ENCODE measurements around the gene WSCD1.

Gene WSCD1

GRCh38 chr17:6098823-6099180 is 28.6 kb downstream of the WSCD1 start:
- H3K9me3 Mint-ChIP-seq = no peaks in the 10 kb centered on the region
- H3K4me1 Mint-ChIP-seq (ENCODE audit: low read depth) = no peaks in the 10 kb centered on the region
- H3K27me3 Mint-ChIP-seq (ENCODE audit: low read depth) = no peaks in the 10 kb centered on the region
- no peak overlapping the region for H3K27ac Mint-ChIP-seq
- H3K36me3 Mint-ChIP-seq (ENCODE audit: low read depth) = no peaks in the 10 kb centered on the region
- H3K4me3 Mint-ChIP-seq = no peak overlapping the region
- no peak for DNase-seq (ENCODE audit: low spot score)

- Mint-ChIP-seq H3K9me3 (no peaks in the 10 kb centered on the region), H3K27me3 (ENCODE audit: low read depth) (no peaks in the 10 kb centered on the region), H3K4me3 (no peak overlapping the region), H3K27ac (no peak overlapping the region), H3K36me3 (ENCODE audit: low read depth) (no peaks in the 10 kb centered on the region), H3K4me1 (ENCODE audit: low read depth) (no peaks in the 10 kb centered on the region)
- no peak for DNase-seq (ENCODE audit: low spot score)
Measured at GRCh38 chr17:6099492-6099891, 29.3 kb downstream of the WSCD1 start.

- Mint-ChIP-seq H3K36me3 (ENCODE audit: low read depth) (no peaks in the 10 kb centered on the region), H3K27me3 (ENCODE audit: low read depth) (no peaks in the 10 kb centered on the region), H3K4me1 (ENCODE audit: low read depth) (no peaks in the 10 kb centered on the region), H3K9me3 (no peaks in the 10 kb centered on the region), H3K27ac (no peak overlapping the region), H3K4me3 (no peak overlapping the region)
- DNase-seq (ENCODE audit: low spot score) = no peak
Measured at GRCh38 chr17:6100146-6100545, 30.0 kb downstream of the WSCD1 start.

GRCh38 chr17:6100891-6101500 is 30.8 kb downstream of the WSCD1 start:
- no peak overlapping the region for H3K27ac Mint-ChIP-seq
- H3K36me3 Mint-ChIP-seq (ENCODE audit: low read depth) = no peaks in the 10 kb centered on the region

GRCh38 chr17:6101706-6102105 is 31.5 kb downstream of the WSCD1 start:
- H3K27me3 Mint-ChIP-seq (ENCODE audit: low read depth) = no peaks in the 10 kb centered on the region
- H3K4me1 Mint-ChIP-seq (ENCODE audit: low read depth) = no peaks in the 10 kb centered on the region
- no peak overlapping the region for H3K27ac Mint-ChIP-seq
- H3K4me3 Mint-ChIP-seq = no peak overlapping the region
- H3K36me3 Mint-ChIP-seq (ENCODE audit: low read depth) = no peaks in the 10 kb centered on the region
- no peak for DNase-seq (ENCODE audit: low spot score)
- H3K9me3 Mint-ChIP-seq = peaks cover 5% of the 10 kb centered on the region

More at GRCh38 chr17:6100891-6101500, 30.8 kb downstream of the WSCD1 start:
- Mint-ChIP-seq H3K4me1 (ENCODE audit: low read depth) (no peaks in the 10 kb centered on the region), H3K27me3 (ENCODE audit: low read depth) (no peaks in the 10 kb centered on the region), H3K4me3 (no peak overlapping the region), H3K9me3 (no peaks in the 10 kb centered on the region)
- DNase-seq (ENCODE audit: low spot score) = no peak

GRCh38 chr17:6102615-6103014 is 32.4 kb downstream of the WSCD1 start:
- no peaks in the 10 kb centered on the region for H3K27me3 Mint-ChIP-seq (ENCODE audit: low read depth)
- H3K4me1 Mint-ChIP-seq (ENCODE audit: low read depth) = no peaks in the 10 kb centered on the region
- H3K9me3 Mint-ChIP-seq = peaks cover 5% of the 10 kb centered on the region
- DNase-seq (ENCODE audit: low spot score) = no peak
- H3K36me3 Mint-ChIP-seq (ENCODE audit: low read depth) = no peaks in the 10 kb centered on the region
- no peak overlapping the region for H3K27ac Mint-ChIP-seq
- no peak overlapping the region for H3K4me3 Mint-ChIP-seq

GRCh38 chr17:6104956-6105648 is 34.9 kb downstream of the WSCD1 start:
- Mint-ChIP-seq H3K4me3 (no peak overlapping the region), H3K4me1 (ENCODE audit: low read depth) (no peaks in the 10 kb centered on the region), H3K9me3 (peaks cover 5% of the 10 kb centered on the region), H3K36me3 (ENCODE audit: low read depth) (no peaks in the 10 kb centered on the region), H3K27me3 (ENCODE audit: low read depth) (no peaks in the 10 kb centered on the region), H3K27ac (no peak overlapping the region)
- DNase-seq (ENCODE audit: low spot score) = no peak

GRCh38 chr17:6105649-6106007 is 35.4 kb downstream of the WSCD1 start:
- peaks cover 5% of the 10 kb centered on the region for H3K9me3 Mint-ChIP-seq
- no peaks in the 10 kb centered on the region for H3K4me1 Mint-ChIP-seq (ENCODE audit: low read depth)
- no peak overlapping the region for H3K27ac Mint-ChIP-seq
- H3K27me3 Mint-ChIP-seq (ENCODE audit: low read depth) = no peaks in the 10 kb centered on the region
- DNase-seq (ENCODE audit: low spot score) = no peak
- H3K36me3 Mint-ChIP-seq (ENCODE audit: low read depth) = no peaks in the 10 kb centered on the region
- no peak overlapping the region for H3K4me3 Mint-ChIP-seq

- DNase-seq (ENCODE audit: low spot score) = no peak
- no peaks in the 10 kb centered on the region for H3K27me3 Mint-ChIP-seq (ENCODE audit: low read depth)
- no peak overlapping the region for H3K4me3 Mint-ChIP-seq
- H3K9me3 Mint-ChIP-seq = peaks cover 5% of the 10 kb centered on the region
- H3K36me3 Mint-ChIP-seq (ENCODE audit: low read depth) = no peaks in the 10 kb centered on the region
- H3K27ac Mint-ChIP-seq = no peak overlapping the region
- no peaks in the 10 kb centered on the region for H3K4me1 Mint-ChIP-seq (ENCODE audit: low read depth)
Measured at GRCh38 chr17:6106212-6106611, 36.0 kb downstream of the WSCD1 start.

- Mint-ChIP-seq H3K4me3 (no peak overlapping the region), H3K9me3 (peaks cover 5% of the 10 kb centered on the region)
Measured at GRCh38 chr17:6107791-6108190, 37.6 kb downstream of the WSCD1 start.

GRCh38 chr17:6108382-6108781 is 38.2 kb downstream of the WSCD1 start:
- DNase-seq (ENCODE audit: low spot score) = no peak
- Mint-ChIP-seq H3K4me1 (ENCODE audit: low read depth) (no peaks in the 10 kb centered on the region), H3K4me3 (no peak overlapping the region), H3K9me3 (peaks cover 5% of the 10 kb centered on the region), H3K27ac (no peak overlapping the region), H3K36me3 (ENCODE audit: low read depth) (no peaks in the 10 kb centered on the region), H3K27me3 (ENCODE audit: low read depth) (no peaks in the 10 kb centered on the region)

More at GRCh38 chr17:6107791-6108190, 37.6 kb downstream of the WSCD1 start:
- DNase-seq (ENCODE audit: low spot score) = no peak
- no peaks in the 10 kb centered on the region for H3K27me3 Mint-ChIP-seq (ENCODE audit: low read depth)
- no peak overlapping the region for H3K27ac Mint-ChIP-seq
- no peaks in the 10 kb centered on the region for H3K36me3 Mint-ChIP-seq (ENCODE audit: low read depth)
- H3K4me1 Mint-ChIP-seq (ENCODE audit: low read depth) = no peaks in the 10 kb centered on the region

- no peaks in the 10 kb centered on the region for H3K27me3 Mint-ChIP-seq (ENCODE audit: low read depth)
Measured at GRCh38 chr17:6108987-6109386, 38.8 kb downstream of the WSCD1 start.

GRCh38 chr17:6109536-6109935 is 39.4 kb downstream of the WSCD1 start:
- no peak overlapping the region for H3K27ac Mint-ChIP-seq
- H3K4me3 Mint-ChIP-seq = no peak overlapping the region
- H3K4me1 Mint-ChIP-seq (ENCODE audit: low read depth) = no peaks in the 10 kb centered on the region
- H3K9me3 Mint-ChIP-seq = peaks cover 5% of the 10 kb centered on the region
- DNase-seq (ENCODE audit: low spot score) = no peak
- H3K36me3 Mint-ChIP-seq (ENCODE audit: low read depth) = no peaks in the 10 kb centered on the region
- no peaks in the 10 kb centered on the region for H3K27me3 Mint-ChIP-seq (ENCODE audit: low read depth)

More at GRCh38 chr17:6108987-6109386, 38.8 kb downstream of the WSCD1 start:
- no peaks in the 10 kb centered on the region for H3K4me1 Mint-ChIP-seq (ENCODE audit: low read depth)
- H3K27ac Mint-ChIP-seq = no peak overlapping the region
- DNase-seq (ENCODE audit: low spot score) = no peak
- H3K36me3 Mint-ChIP-seq (ENCODE audit: low read depth) = no peaks in the 10 kb centered on the region
- H3K9me3 Mint-ChIP-seq = peaks cover 5% of the 10 kb centered on the region
- H3K4me3 Mint-ChIP-seq = no peak overlapping the region

GRCh38 chr17:6110088-6110487 is 39.9 kb downstream of the WSCD1 start:
- H3K27me3 Mint-ChIP-seq (ENCODE audit: low read depth) = no peaks in the 10 kb centered on the region
- H3K27ac Mint-ChIP-seq = no peak overlapping the region
- H3K4me3 Mint-ChIP-seq = no peak overlapping the region
- no peaks in the 10 kb centered on the region for H3K36me3 Mint-ChIP-seq (ENCODE audit: low read depth)
- H3K9me3 Mint-ChIP-seq = peaks cover 5% of the 10 kb centered on the region
- DNase-seq (ENCODE audit: low spot score) = no peak
- no peaks in the 10 kb centered on the region for H3K4me1 Mint-ChIP-seq (ENCODE audit: low read depth)

- Mint-ChIP-seq H3K4me1 (ENCODE audit: low read depth) (no peaks in the 10 kb centered on the region), H3K27me3 (ENCODE audit: low read depth) (no peaks in the 10 kb centered on the region), H3K4me3 (no peak overlapping the region), H3K36me3 (ENCODE audit: low read depth) (no peaks in the 10 kb centered on the region), H3K27ac (no peak overlapping the region), H3K9me3 (peaks cover 5% of the 10 kb centered on the region)
- DNase-seq (ENCODE audit: low spot score) = no peak
Measured at GRCh38 chr17:6110592-6110991, 40.4 kb downstream of the WSCD1 start.

Measured in T-helper 2 cell treated with Interferon-gamma antibody and Interleukin-4, amounts not matched to agents 5 μg/mL and 100 μg/mL, for 36 hours (primary cell).